A673 (cell line): ENCODE measurements around the gene PARVB. TPM values are rescaled to one million over a fixed set of nuclear protein-coding genes. Genes with fewer than 3 reads are reported as not detected.

Source experiments
- BruUV-seq: library from RNA; stranded (reverse); fragments of 400-500 nt; replicated peaks from 2 replicates; lab custom pipeline; 2021; lab: Mats Ljungman, UMichigan
- CTCF ChIA-PET: fragments of 300-600 bp; sonication (Branson Sonifier 250); formaldehyde crosslinking; loops from one replicate; lab custom pipeline; 2022; ENCODE audit warnings: antibody characterized with exemption; lab: Charles Lee
- POLR2A ChIA-PET: fragments of 300-600 bp; sonication (Branson Sonifier 250); formaldehyde crosslinking; loops from one replicate; lab custom pipeline; 2022; ENCODE audit warnings: antibody characterized with exemption; ENCODE audit not compliant: low non-redundant PET; lab: Charles Lee
- DNase-seq: peaks from one replicate; pipeline ENCODE4 v3.0.0-alpha.2; 2015; ENCODE audit warnings: low spot score
- H3K27ac ChIP-seq: fragments of 200-600 bp; sonication (generic); 2 replicates; pipeline ENCODE4 v1.5.1; 2016; ENCODE audit warnings: mixed run types, low read depth, mild to moderate bottlenecking, mixed read lengths, antibody characterized with exemption, low read length; ENCODE audit not compliant: poor library complexity, severe bottlenecking
- H3K27me3 ChIP-seq: fragments of 200-600 bp; sonication (generic); replicated peaks from 2 replicates; pipeline ENCODE4 v1.6.1; 2017; ENCODE audit warnings: mixed run types, low read depth, mild to moderate bottlenecking, mixed read lengths, antibody characterized with exemption, low read length; ENCODE audit not compliant: insufficient read depth, poor library complexity
- H3K36me3 ChIP-seq: fragments of 200-600 bp; sonication (generic); 2 replicates; pipeline ENCODE4 v1.6.1; 2016; ENCODE audit warnings: mixed run types, mild to moderate bottlenecking, mixed read lengths, antibody characterized with exemption, low read length; ENCODE audit not compliant: insufficient read depth, poor library complexity, severe bottlenecking
- H3K4me1 ChIP-seq: fragments of 200-600 bp; sonication (generic); 2 replicates; pipeline ENCODE4 v1.6.1; 2017; ENCODE audit warnings: mixed run types, mild to moderate bottlenecking, mixed read lengths, antibody characterized with exemption, low read length; ENCODE audit not compliant: insufficient read depth, poor library complexity, severe bottlenecking
- H3K4me3 ChIP-seq: fragments of 200-600 bp; sonication (generic); 2 replicates; pipeline ENCODE4 v1.5.1; 2016; ENCODE audit warnings: low read depth, mixed run types, mild to moderate bottlenecking, mixed read lengths, low read length; ENCODE audit not compliant: poor library complexity, severe bottlenecking
- H3K9me3 ChIP-seq: fragments of 200-600 bp; sonication (generic); 2 replicates; pipeline ENCODE4 v1.6.1; 2016; ENCODE audit warnings: mixed run types, low read depth, mild to moderate bottlenecking, mixed read lengths, antibody characterized with exemption, low read length; ENCODE audit not compliant: poor library complexity, severe bottlenecking
- CTCF ChIP-seq: fragments of 300-800, 200-600 bp; sonication (generic); conservative IDR thresholded peaks from 2 replicates; pipeline ENCODE4 v1.5.1; 2017; ENCODE audit warnings: low read depth, mild to moderate bottlenecking, antibody characterized with exemption, low read length, moderate library complexity, mixed read lengths
- EZH2 ChIP-seq: fragments of 200-600 bp; sonication (generic); IDR thresholded peaks from 2 replicates; pipeline ENCODE4 v1.6.1; 2017; ENCODE audit warnings: borderline replicate concordance, low read depth, mild to moderate bottlenecking, mixed read lengths, antibody characterized with exemption, low read length; ENCODE audit not compliant: poor library complexity, severe bottlenecking
- intact Hi-C: fragments of 100-400 bp; cut with micrococcal nuclease; formaldehyde crosslinking; loops from one replicate; pipeline ENCODE4 v1.10.0; 2022; ENCODE audit not compliant: unreplicated experiment
- total RNA-seq: library from RNA; stranded (reverse); gene quantifications from 2 replicates; pipeline ENCODE4 v1.2.3, GENCODE V29; 2021

PARVB gene
- total RNA-seq, 1 experiment from 2014 or later: 18.3 TPM

GRCh38 chr22:44026630-44027511, 2.8 kb downstream of the PARVB start:
- Histone ChIP-seq H3K27ac (peak overlapping the region; percentile 94), H3K27me3 (no peaks in the 10 kb centered on the region), H3K4me3 (peak overlapping the region; percentile 18), H3K9me3 (no peaks in the 10 kb centered on the region), H3K4me1 (peaks cover 29% of the 10 kb centered on the region), H3K36me3 (no peaks in the 10 kb centered on the region)
- DNase-seq: peak; percentile 93
- no peak for TF ChIP-seq CTCF
- TF ChIP-seq EZH2: no peak
- TSS peak; percentile 50 for BruUV-seq
- ChIA-PET POLR2A (interaction anchor here (0.5 kb wide), 1 partner anchor 254 kb away, joined by 5 read pairs; no protein-coding TSS in a partner anchor), CTCF (interaction anchor here (0.5 kb wide), 1 partner anchor 659 kb away, joined by 3 read pairs; no protein-coding TSS in a partner anchor)
- intact Hi-C loops: no loop called here

GRCh38 chr22:44028091-44028490, 4.0 kb downstream of the PARVB start:
- Histone ChIP-seq H3K9me3 (no peaks in the 10 kb centered on the region), H3K36me3 (no peaks in the 10 kb centered on the region), H3K4me3 (no peak overlapping the region), H3K27ac (no peak overlapping the region), H3K4me1 (peaks cover 29% of the 10 kb centered on the region), H3K27me3 (no peaks in the 10 kb centered on the region)
- no TSS peak for BruUV-seq
- no peak for DNase-seq
- intact Hi-C loops: no loop called here
- ChIA-PET CTCF (no interaction called here), POLR2A (no interaction called here)
- TF ChIP-seq CTCF (no peak), EZH2 (no peak)

GRCh38 chr22:44029069-44029468, 5.0 kb downstream of the PARVB start:
- intact Hi-C loops: no loop called here
- Histone ChIP-seq H3K9me3 (no peaks in the 10 kb centered on the region), H3K27me3 (no peaks in the 10 kb centered on the region), H3K4me3 (no peak overlapping the region), H3K27ac (no peak overlapping the region), H3K4me1 (peaks cover 29% of the 10 kb centered on the region), H3K36me3 (no peaks in the 10 kb centered on the region)
- DNase-seq: no peak
- CTCF ChIA-PET: no interaction called here
- TF ChIP-seq EZH2 (no peak), CTCF (no peak)
- no TSS peak for BruUV-seq
- POLR2A ChIA-PET: no interaction called here
